Liver (tissue), 3 donors: Measurements from ENCODE around the gene ANKRD35.

ENCODE experiments used
- CTCF ChIP-seq: fragments of 150-350 bp; IDR thresholded peaks from 2 replicates; pipeline ENCODE4 v1.5.1; 2017; ENCODE audit warnings: improper control_type of control experiment, low read depth, low read length; ENCODE audit not compliant: missing input control
- FOXA1 ChIP-seq: IDR thresholded peaks from 2 replicates; pipeline ENCODE4 v1.6.1; 2016; ENCODE audit warnings: antibody characterized with exemption
- JUND ChIP-seq, 2 donors: IDR thresholded peaks; 2 replicates each; pipeline ENCODE4 v1.6.1; 2016; ENCODE audit warnings: antibody characterized with exemption in 2 of 2
- RAD21 ChIP-seq, 2 donors: IDR thresholded peaks; 2 replicates each; pipeline ENCODE4 v1.6.1; 2016; ENCODE audit warnings: antibody characterized with exemption in 2 of 2, mild to moderate bottlenecking in 2 of 2
- REST ChIP-seq: IDR thresholded peaks from 2 replicates; pipeline ENCODE4 v1.6.1; 2016; ENCODE audit warnings: antibody characterized with exemption, mild to moderate bottlenecking
- SP1 ChIP-seq: IDR thresholded peaks from 2 replicates; pipeline ENCODE4 v1.6.1; 2018; ENCODE audit warnings: antibody characterized with exemption, mild to moderate bottlenecking
- YY1 ChIP-seq: IDR thresholded peaks from 2 replicates; pipeline ENCODE4 v1.6.1; 2016; ENCODE audit warnings: antibody characterized with exemption, mild to moderate bottlenecking
- TF ChIP-seq, protein P1 (sequence below): IDR thresholded peaks from 2 replicates; pipeline ENCODE4 v1.6.1; 2016; ENCODE audit warnings: antibody characterized with exemption
- donor health status: healthy.
- donor health status: healthy.

- TF ChIP-seq CTCF (no peak), REST (no peak), JUND (IDR thresholded peaks at IDR 0.05) (no peak), RAD21 (IDR thresholded peaks at IDR 0.05) (no peak), YY1 (no peak), FOXA1 (no peak), SP1 (no peak)
- TF ChIP-seq, protein P1, sequence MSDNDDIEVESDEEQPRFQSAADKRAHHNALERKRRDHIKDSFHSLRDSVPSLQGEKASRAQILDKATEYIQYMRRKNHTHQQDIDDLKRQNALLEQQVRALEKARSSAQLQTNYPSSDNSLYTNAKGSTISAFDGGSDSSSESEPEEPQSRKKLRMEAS, result no peak
Measured at GRCh38 chr1:145893306-145894055, 7.8 kb upstream of the ANKRD35 start.
